ENCODE measurements around the gene GEMIN7.

GEMIN7 gene

DNA sequence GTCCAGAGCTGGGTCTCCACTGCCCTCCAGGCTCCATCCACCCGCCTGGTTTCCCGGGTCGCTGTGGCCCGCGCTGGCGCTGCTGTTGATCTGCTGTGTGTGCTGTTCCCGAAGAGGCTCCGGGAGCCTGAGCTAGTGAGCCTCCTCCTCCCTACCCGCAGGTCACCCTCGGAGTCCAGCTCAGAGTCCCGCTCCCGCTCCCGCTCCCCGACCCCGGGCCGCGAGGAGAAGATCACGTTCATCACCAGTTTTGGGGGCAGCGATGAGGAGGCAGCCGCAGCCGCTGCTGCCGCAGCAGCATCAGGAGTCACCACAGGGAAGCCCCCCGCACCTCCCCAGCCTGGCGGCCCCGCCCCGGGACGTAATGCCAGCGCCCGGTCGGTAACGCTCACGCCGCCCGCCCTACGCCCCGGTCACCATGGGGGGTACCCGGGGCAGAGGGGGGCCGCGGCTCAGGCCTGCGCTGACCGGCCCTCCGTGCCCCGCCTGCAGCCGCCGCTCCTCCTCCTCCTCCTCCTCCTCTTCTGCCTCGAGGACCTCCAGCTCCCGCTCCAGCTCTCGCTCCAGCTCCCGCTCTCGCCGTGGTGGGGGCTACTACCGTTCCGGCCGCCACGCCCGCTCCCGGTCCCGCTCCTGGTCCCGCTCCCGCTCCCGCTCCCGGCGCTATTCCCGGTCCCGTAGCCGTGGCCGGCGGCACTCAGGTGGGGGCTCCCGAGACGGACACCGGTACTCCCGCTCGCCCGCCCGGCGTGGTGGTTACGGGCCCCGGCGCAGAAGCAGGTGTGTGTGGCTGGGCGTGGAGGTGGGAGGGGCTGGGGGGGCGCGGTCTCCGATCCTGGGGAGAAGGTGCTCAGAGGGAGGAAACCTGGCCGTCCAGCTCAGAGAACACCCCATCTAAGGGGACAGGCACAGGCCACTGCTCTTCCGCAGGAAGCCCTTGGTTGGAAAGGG, 14.9 kb upstream of the GEMIN7 start:
- DNase-seq, result no peak

DNA sequence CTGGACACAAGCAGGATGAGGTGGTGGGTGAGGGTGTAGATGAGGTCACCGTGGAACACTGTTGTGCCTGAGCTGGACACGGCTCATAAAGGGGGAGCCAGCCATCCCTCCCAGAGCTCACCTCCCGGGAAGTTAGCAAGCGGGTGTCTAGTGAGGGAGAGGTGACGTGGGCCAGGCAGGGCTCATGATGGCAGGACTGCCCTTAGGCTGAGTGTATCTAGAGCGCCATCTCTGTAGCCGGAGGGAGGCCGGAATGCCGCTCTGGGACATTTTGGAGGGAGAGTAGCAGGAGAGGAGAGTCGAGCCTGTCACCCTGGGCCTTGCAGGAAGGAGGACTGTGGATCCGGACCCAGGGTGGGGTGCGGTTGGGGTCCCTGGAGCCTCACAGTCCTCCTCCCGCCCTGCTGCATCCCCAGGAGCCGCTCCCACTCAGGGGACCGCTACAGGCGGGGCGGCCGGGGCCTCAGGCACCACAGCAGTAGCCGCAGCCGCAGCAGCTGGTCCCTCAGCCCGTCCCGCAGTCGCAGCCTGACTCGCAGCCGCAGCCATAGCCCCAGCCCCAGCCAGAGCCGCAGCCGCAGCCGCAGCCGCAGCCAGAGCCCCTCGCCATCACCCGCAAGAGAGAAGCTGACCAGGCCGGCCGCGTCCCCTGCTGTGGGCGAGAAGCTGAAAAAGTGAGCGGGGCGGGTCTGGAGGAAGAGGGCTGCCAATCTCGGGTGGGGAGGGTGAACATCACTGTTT, 12.0 kb upstream of the GEMIN7 start:
- no peak for DNase-seq

DNA sequence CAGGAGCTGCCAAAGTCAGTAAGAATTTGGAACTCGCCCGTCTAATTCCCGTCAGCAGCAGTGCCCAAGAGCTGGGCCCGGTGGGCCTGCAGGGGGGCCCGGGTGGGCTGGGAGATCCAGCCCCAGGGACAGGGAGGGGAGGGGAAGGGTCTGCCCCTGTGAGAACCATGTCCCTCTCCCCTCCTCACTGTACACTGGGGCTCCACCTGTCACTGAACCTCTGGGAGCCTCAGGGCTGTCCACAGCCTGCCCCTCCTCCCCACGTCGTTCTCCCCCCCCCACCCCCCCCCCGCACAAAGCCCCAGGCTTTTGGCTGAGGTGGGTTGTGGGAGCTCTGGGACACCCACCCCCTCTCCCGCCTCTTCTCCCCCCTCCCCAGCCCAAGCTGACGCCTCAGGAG, 11.0 kb upstream of the GEMIN7 start:
- DNase-seq, result no peak

DNA sequence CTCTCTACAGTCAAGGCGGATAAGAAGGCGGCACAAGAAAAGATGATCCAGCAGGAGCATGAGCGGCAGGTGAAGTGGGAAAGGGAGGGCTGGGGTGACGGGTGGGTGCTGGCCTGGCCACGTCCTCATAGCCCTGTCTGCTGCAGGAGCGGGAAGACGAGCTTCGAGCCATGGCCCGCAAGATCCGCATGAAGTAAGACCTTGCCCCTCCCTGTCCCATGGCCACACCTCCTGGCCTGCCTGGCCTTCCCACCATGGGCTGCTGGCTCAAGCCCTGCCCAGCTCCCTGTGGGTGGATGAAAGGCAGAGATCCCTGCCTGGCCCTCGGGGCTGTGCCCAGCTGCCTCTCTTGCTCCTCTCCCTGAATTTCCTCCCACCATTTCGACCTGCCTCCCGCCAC, 10.0 kb upstream of the GEMIN7 start:
- DNase-seq, result no peak

DNA sequence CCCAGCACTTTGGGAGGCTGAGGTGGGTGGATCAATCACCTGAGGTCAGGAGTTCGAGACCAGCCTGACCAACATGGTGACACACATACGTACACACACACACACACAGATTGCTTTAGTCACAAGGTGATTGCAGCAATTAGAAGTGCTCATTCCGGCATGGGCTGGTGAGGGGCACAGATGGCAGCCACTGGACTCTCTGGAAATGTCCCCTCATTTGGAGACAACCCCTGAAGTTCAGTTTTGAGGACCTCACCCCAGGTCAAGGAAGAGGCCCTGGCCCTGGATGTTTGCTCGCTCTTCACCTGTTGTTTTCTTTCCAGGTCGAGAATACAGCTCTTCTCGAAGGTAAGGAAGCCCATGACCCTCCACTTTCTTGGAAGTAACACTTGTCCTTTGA, 8.8 kb upstream of the GEMIN7 start:
- DNase-seq, result no peak

DNA sequence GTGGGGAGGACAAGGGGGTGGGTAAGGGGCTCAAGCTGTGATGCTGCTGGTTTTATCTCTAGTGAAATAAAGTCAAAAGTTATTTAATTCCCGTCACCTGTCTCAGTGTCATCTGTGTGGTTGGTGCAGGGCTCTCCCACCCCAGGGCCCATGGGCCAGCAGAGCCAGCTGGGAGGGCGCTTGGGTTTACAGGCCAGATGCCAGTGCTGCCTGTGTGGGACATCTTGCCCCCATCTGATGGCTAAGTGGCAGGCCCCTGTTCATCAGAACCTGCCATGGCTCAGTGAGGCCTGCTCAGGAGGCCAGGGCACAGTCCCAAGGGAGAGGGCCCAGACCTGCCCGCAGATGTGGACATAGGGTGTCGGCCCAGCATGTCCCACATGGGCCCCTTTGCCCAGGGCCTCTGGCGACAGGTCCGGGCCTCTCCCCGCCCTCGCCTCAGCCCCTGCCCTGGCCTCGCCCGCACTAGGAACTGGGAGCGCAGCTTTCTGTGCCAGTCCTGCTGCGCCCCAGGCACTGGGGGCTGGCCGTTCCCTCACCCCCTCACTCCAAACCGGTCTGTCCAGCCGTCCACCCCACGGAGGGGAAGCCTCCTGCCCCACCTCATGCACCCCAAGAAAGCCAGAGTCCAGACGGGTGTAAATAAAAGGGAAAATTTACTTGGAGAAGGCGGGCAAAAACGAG, 8.1 kb upstream of the GEMIN7 start:
- no peak for DNase-seq

DNA sequence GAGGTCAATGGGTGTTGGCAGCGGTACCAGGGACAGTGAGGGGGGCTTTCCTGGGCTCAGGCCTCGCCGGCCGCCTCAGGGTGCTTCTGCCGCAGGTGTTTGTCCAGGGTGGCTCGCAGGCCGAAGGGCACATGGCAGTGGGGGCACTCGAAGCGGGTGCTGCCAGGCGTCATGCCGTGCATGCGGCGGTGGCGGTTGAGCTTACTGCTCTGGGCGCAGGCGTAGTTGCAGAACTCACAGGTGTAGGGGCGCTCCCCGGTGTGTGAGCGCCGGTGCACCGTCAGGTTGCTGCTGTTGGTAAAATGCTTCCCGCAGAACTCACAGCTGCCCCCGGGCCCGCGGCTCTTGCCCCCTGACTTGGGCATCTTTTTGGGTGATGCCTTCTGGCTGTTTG, 7.5 kb upstream of the GEMIN7 start:
- no peak for DNase-seq

DNA sequence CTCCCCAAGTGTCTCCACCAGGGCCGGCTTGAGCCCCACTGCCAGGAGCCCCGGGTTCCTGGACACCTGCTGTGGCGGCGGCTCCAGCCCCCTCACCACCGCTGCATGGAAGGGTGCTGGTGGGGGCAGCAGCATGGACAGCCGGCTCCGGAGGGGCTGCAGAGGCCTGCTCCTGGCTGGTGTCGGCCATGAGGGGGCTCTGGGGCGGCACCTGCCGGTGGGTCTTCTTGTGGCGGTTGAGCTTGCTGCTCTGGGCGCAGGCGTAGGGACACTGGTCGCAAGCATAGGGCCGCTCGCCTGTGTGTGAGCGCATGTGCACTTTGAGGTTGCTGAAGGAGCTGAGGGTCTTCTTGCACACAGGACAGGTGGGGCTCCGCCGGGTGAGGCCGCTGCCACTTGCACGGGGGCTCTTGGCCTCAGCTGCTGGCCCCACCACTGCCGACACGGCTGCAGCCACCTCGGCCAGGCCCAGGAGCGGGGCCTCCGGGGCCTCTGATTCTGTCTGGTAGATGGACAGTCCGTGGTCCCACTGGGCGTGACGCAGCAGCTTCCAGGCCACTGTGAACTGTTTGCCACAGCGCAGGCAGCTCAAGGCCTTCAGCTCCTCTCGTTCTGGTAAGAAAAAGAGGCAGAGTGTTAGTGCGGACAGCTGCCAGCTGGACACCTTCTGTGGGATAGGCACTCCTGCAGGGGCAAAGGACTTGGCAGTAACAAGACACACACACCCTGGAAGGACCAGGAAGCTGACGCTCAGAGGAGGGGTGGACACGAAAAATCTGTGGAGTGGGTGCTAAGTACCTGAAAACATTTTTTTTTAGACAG, 6.9 kb upstream of the GEMIN7 start:
- DNase-seq, result no peak

DNA sequence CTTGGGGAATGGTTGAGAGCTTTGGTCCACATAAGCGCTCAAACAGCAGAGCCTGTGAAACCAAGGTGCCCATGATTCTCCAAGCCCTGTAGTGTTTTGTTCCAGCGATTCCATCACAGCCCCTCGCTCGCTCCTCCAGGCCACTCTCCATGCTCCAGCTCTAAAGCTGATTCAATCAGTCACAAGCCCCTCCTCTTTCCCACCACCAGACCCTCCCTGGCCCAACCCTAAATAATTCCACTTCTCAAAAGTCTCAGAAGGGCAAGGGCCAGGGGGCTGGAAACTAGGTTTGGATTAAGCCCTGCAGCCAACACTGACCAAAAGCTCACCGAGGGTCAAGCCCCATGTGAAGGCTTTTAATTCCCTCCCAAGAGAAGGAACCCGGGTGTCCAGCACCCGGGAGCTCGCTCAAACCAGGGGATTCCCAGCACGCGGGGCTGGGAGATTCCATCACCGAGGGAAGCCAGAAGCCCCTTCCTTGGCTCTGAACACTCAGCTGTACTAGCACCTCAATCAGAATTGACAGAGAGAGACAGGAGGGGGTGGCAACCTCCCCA, 4.2 kb upstream of the GEMIN7 start:
- no peak for DNase-seq

DNA sequence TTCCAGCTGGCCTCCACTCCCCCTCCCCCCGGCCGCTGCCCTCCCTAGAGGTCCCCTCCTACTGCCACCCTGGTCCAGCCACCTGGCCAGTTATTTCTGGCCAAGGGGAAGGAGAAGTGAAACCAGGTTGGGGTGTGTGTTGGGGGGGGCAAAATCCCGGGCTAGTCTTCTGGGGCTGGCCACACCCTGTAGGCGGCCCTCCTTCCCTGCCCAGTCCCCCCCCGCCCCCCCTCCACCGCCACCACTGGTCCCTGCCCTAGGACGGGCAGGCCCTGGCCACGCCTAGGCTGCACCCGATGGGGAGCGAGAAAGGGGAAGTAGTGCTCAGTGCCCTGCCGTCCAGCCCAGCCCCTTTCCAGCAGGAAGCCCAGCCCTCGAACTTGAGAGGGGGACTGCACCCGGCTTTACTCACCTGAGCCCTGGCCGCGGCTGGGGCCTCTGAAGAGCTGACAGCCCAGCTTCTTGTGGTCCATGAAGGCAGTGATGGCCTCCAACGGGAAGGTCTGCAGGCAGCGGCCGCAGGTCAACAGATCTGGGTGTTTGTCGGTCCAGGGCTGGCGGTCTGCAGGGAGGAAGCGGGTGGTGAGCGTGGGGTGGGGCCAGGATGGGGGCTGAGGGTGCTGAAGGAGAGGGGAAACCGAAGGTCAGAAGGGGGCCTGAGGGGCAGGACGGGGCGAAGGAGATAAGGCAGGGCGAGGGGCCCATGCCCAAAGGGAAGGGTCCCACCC, 3.6 kb upstream of the GEMIN7 start:
- DNase-seq, result peak; percentile 7

DNA sequence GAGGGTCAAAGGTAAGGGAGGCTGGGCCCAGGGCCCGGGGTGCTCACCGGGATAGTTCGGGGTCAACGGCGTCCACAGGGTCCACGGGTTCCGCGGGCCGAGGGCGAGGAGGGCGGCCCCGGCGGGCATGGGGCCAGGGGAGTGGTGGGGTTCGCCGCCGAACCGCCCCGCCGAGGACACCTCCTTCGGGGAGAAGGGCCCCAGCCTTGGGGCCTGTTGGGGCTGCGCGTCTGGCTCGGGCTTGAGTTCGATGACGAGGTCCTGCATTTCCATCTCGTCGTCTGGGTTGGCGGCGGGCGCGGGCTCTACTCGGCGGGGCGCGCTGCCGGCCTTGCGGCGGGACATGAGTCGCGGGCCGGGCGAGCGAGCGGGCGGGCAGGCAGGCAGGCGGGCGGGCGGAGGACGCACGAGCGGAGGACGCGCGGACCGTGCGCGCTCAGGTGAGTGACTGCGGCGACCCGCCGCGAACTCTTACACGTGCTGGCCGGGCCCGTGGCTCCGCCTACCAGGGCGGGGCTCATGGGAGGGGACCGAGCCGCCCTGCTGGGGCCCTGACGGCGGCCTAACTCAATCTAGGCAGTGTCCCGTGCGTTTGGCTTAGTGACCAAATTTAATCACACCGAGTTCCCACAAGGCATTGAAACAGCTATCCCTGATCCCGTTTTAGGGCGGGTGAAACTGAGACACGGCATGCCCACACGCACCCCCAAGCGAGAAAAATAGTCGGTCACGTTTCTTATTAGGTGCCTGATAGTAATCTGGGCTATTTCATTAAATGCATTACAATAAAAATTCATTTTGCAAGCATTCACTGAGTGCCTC, 2.8 kb upstream of the GEMIN7 start, which contains the start of gene ZNF296:
TSS of gene ZNF296 (minus strand) at position 450 of the 822 bp plus-strand sequence. CDS start at position 345, 105 bp downstream.
- DNase-seq, result peak; percentile 70

DNA sequence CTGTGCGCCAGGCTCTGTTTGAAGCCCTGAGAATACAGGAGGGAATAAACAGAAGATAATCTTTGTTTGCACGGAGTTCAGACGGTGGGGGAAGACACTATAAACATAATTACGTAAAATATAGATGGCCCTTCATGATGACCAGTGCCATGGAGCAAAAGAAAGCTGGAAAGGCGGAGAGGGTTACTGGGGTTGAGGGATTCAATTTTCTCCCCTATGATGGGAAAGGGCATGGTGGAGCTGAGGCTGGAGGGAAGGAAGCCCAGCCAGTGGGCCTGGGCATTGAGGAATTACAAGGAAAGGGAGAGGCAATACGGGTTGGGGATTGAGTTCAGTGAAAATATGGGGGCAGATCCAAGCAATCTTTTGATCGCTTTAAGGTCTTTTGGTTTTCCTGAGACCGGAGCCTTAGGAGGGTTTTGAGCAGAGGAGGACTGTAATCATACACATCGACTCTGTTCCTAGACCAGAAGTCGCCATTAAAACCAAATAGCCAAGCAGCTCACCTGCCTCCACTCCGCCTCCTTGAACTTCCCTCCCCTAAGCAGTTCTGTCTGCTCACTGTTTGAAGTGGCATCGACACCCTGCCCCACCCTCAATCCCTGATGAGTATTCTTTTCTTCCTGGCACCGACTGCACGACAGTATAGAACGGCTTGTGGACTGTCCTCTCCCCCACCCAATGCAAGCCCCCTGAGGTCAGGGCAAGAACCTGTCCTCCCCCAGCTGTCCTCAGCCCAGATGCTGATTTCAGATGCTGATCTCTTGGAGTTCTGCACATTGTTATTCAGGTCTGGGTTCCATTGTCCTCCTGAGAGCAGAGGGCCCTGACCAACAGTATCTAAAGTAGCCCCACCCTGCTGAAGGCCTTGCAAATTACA, 2.0 kb upstream of the GEMIN7 start:
- no peak for DNase-seq

DNA sequence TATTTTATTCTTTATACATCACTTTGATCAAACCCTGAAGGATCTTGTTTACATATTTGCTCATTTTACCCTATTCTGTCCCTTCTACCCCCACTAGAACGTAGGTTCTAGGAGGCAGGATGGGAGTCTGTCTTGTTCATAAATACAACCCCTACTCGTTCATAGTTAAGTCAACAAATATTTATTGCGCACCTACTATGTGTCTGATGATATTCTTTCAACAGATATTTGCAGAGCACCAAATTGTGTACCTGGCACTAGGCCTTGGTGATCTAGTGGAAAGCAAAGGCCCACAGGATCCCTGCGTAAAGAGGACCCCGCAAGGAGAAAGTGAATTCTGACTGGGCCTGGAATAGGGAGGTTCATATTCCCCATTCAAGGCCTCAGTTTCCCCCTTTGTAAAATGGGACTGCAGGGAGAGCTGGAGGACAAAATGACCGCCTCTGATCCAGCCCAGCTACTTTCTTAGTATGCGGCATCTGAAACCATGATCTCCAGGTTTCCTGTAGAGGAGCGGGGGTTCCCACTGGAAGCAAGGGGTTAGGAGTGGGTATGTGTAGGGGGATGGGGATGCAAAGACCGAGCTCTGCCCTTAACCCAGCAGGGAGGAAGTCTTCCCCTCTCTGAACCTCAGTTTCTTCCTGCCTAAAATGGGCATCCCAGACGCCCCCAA, 534 bp upstream of the GEMIN7 start:
- DNase-seq, result no peak

DNA sequence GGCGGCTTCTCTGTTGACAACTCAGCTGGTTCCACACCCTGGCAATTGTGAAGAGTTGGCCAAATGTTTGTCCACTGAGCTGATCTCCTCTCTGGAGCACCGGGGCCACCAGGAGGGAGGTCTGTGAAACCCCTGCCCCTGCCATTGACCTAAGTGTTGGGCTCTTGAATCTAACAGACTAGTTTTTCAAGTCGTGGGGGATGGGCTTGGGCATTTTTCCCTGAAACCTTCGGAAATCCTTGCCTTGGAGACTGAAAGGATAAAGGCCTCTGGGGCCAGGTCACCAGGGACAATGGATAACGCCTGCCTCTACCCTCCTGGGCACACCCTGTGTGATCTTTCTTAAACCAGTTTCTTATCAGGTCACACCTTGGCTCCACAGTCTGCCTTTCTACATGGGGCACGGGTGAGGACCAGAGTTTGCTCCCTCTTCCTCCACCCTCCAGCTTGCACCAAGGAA, 881 bp downstream of the GEMIN7 start:
- DNase-seq, result no peak

DNA sequence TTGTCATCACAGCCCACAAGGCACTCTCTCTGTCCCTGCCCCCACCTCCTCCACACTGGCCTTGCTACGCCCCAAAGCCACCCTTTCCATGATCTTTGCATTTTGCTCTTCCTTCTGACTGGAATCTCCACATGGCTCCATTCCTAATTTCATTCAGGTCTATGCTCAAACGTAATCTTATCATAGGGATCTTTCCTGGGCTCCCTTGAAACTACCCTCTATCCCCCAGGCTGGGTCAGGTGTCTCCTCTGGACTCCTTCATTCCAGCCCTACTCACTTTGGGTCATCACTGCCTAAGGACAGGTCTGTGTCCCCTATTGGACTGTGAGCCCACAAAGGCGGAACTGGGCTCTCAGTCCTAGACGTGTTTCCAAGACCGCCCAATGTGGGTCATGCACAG, 3.1 kb downstream of the GEMIN7 start:
- DNase-seq, result no peak

DNA sequence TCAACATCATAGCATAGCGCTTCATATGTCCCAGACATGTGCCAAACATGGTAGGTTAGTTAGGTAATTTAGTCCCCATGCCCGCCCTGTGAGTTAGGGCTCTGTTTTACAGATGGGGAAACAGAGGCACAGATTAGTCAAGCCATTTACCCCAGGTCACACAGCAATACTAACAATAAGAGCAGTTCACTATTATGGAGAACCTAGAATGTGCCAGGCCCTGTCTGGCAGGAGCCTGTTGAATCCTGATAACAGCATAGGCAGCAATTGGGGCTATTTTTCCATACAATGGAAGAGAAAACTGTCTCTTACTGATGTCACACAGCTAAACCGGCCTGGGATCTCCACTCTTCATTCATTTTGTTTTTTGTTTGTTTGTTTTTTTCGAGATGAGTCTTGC, 7.4 kb downstream of the GEMIN7 start:
- no peak for DNase-seq

DNA sequence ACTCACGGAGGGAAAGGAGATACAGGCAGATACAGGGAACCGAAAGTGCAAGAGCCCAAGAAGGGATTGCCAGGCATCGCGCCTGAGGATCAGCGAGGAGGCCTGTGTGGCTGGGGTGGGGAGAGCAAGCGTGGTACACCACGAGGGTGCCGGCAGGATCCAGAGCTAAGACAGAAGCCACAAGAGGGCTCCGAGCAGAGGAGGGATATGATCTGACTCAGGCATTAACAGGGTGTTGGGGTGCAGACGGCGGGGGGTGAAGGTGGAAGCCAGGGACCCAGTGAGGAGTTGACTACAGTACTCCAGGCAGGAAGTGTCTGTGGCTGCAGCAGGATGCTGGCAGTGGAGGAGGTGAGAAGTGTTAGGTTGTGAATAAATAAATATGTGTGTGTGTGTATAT, 8.5 kb downstream of the GEMIN7 start:
- DNase-seq, result no peak

DNA sequence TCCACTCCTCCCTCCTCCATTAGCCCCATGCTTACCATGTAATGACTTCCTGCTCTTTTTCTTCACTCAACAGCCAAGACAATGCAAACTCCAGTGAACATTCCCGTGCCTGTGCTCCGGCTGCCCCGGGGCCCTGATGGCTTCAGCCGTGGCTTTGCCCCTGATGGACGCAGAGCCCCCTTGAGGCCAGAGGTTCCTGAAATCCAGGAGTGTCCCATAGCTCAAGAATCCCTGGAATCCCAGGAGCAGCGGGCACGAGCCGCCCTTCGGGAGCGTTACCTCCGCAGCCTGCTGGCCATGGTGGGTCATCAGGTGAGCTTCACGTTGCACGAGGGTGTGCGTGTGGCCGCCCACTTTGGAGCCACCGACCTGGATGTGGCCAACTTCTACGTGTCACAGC, 11.0 kb downstream of the GEMIN7 start:
- DNase-seq, result no peak

DNA sequence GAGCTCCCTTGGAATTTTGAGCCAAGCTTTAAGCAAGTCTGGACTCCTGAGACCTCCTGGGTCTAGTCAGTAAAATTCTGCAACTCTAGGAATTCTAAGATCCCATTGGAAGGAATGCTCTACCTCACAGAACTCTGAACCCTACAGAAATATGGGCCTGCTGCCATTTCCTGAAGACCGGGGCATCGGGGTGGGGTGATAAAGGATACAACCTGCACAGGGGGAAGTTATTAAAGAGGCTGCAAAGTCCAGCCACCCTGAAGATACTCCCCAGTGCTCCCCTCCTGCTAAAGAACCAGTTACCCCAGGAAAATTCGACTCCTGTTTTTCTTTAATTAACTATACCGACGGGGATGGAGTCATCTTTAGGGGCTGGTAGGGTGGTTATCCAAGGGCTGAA, 11.5 kb downstream of the GEMIN7 start:
- DNase-seq, result no peak
